ENCODE measurements around the gene SLC7A6OS.
"Not testable (repeated sequence)": the region's sequence is repeated elsewhere in the genome, so short reads cannot be mapped to it uniquely, and the experiment has no call there.

Gene SLC7A6OS

GRCh38 chr16:68297908-68298307 lies 12.8 kb downstream of the SLC7A6OS start:
- no peak for DNase-seq

- DNase-seq = no peak
These were observed 14.1 kb downstream of the SLC7A6OS start for GRCh38 chr16:68296693-68297092.

GRCh38 chr16:68296291-68296690 lies 14.5 kb downstream of the SLC7A6OS start:
- no peak for DNase-seq

GRCh38 chr16:68292425-68292824 lies 18.3 kb downstream of the SLC7A6OS start:
- DNase-seq = no peak

GRCh38 chr16:68291227-68291626 lies 19.5 kb downstream of the SLC7A6OS start:
- no peak for DNase-seq

- DNase-seq = no peak
These were observed 20.3 kb downstream of the SLC7A6OS start for GRCh38 chr16:68290450-68290849.

- no peak for DNase-seq
These were observed 21.0 kb downstream of the SLC7A6OS start for GRCh38 chr16:68289621-68290329.

- no peak for DNase-seq
These were observed 21.5 kb downstream of the SLC7A6OS start for GRCh38 chr16:68289202-68289601.

- DNase-seq = not testable (repeated sequence)
These were observed 21.9 kb downstream of the SLC7A6OS start for GRCh38 chr16:68288796-68289195.

- no peak for DNase-seq
These were observed 22.5 kb downstream of the SLC7A6OS start for GRCh38 chr16:68288252-68288650.

- DNase-seq = no peak
These were observed 23.2 kb downstream of the SLC7A6OS start for GRCh38 chr16:68287276-68288251.

- no peak for DNase-seq
These were observed 24.3 kb downstream of the SLC7A6OS start for GRCh38 chr16:68286153-68287074.

GRCh38 chr16:68285683-68286082 lies 25.1 kb downstream of the SLC7A6OS start:
- DNase-seq = no peak

- DNase-seq = no peak
These were observed 25.9 kb downstream of the SLC7A6OS start for GRCh38 chr16:68284847-68285246.

GRCh38 chr16:68283801-68284598 lies 26.7 kb downstream of the SLC7A6OS start:
- DNase-seq = no peak

- DNase-seq = no peak
These were observed 27.4 kb downstream of the SLC7A6OS start for GRCh38 chr16:68283346-68283745.

GRCh38 chr16:68282064-68282452 lies 28.7 kb downstream of the SLC7A6OS start:
- DNase-seq = no peak

- DNase-seq = no peak
These were observed 29.2 kb downstream of the SLC7A6OS start for GRCh38 chr16:68281368-68282063.

- no peak for DNase-seq
These were observed 30.8 kb downstream of the SLC7A6OS start for GRCh38 chr16:68279726-68280558.

- DNase-seq = no peak
These were observed 34.5 kb downstream of the SLC7A6OS start for GRCh38 chr16:68276223-68276622.
